ENCODE data around the gene ABHD17A. TPM values are rescaled to one million over a fixed set of nuclear protein-coding genes. Genes with fewer than 3 reads are reported as not detected.

ABHD17A gene
- total RNA-seq, 1 donor from 2014 or later: 20.2 TPM

GRCh38 chr19:1862068-1862423 lies 23.2 kb downstream of the ABHD17A start:
- Histone ChIP-seq H3K9me3 (ENCODE audit: low read depth) (no peaks in the 10 kb centered on the region), H2AFZ (replicated peaks) (no peak overlapping the region), H3K4me2 (peak overlapping the region; percentile 76), H3K9ac (no peak overlapping the region), H3K79me2 (ENCODE audit: low read depth) (peaks cover 52% of the 10 kb centered on the region), H3K27ac (no peak overlapping the region), H3K27me3 (peaks cover 49% of the 10 kb centered on the region), H3K4me3 (peak overlapping the region; percentile 68), H4K20me1 (ENCODE audit: low read depth) (peaks cover 55% of the 10 kb centered on the region), H3F3A (ENCODE audit: low read depth) (peaks cover 37% of the 10 kb centered on the region), H3K36me3 (no peaks in the 10 kb centered on the region), H3K4me1 (peaks cover 48% of the 10 kb centered on the region)
- no peak for TF ChIP-seq CTCF (IDR thresholded peaks at IDR 0.05)
- peak; percentile 80 for TF ChIP-seq EZH2 (IDR thresholded peaks at IDR 0.05)
- TF ChIP-seq EZH2phosphoT487 (IDR thresholded peaks at IDR 0.05): peak; percentile 70
- no peak overlapping the region for H3K27ac Mint-ChIP-seq
- no peaks in the 10 kb centered on the region for H3K9me3 Mint-ChIP-seq
- peak overlapping the region; percentile 90 for H3K4me3 Mint-ChIP-seq
- H3K27me3 Mint-ChIP-seq (ENCODE audit: insufficient read depth, low read depth): peaks cover 12% of the 10 kb centered on the region
- DNase-seq (ENCODE audit: low spot score): peak; percentile 46
- H3K36me3 Mint-ChIP-seq: no peaks in the 10 kb centered on the region
- H3K4me1 Mint-ChIP-seq: peaks cover 33% of the 10 kb centered on the region

GRCh38 chr19:1861599-1862031 lies 23.7 kb downstream of the ABHD17A start:
- Histone ChIP-seq H3K9me3 (ENCODE audit: low read depth) (no peaks in the 10 kb centered on the region), H3K4me2 (peak overlapping the region; percentile 76), H3K9ac (no peak overlapping the region), H2AFZ (replicated peaks) (no peak overlapping the region), H3K27me3 (peaks cover 53% of the 10 kb centered on the region), H4K20me1 (ENCODE audit: low read depth) (peaks cover 59% of the 10 kb centered on the region), H3K36me3 (no peaks in the 10 kb centered on the region), H3K27ac (no peak overlapping the region), H3K4me1 (peaks cover 51% of the 10 kb centered on the region), H3K4me3 (peak overlapping the region; percentile 68), H3F3A (ENCODE audit: low read depth) (peaks cover 37% of the 10 kb centered on the region), H3K79me2 (ENCODE audit: low read depth) (peaks cover 56% of the 10 kb centered on the region)
- Mint-ChIP-seq H3K36me3 (no peaks in the 10 kb centered on the region), H3K9me3 (no peaks in the 10 kb centered on the region), H3K27ac (no peak overlapping the region), H3K4me3 (peak overlapping the region; percentile 90), H3K4me1 (peaks cover 33% of the 10 kb centered on the region), H3K27me3 (ENCODE audit: insufficient read depth, low read depth) (peaks cover 12% of the 10 kb centered on the region)
- TF ChIP-seq CTCF (IDR thresholded peaks at IDR 0.05) (no peak), EZH2 (IDR thresholded peaks at IDR 0.05) (peak; percentile 76), EZH2phosphoT487 (IDR thresholded peaks at IDR 0.05) (peak; percentile 77)
- no peak for DNase-seq (ENCODE audit: low spot score)

- TF ChIP-seq CTCF (IDR thresholded peaks at IDR 0.05) (no peak), EZH2 (IDR thresholded peaks at IDR 0.05) (peak; percentile 2)
- no peak overlapping the region for H3K9ac ChIP-seq
- no peaks in the 10 kb centered on the region for H3K36me3 Mint-ChIP-seq
- no peaks in the 10 kb centered on the region for H3K9me3 ChIP-seq (ENCODE audit: low read depth)
- peaks cover 55% of the 10 kb centered on the region for H3K27me3 ChIP-seq
- no peaks in the 10 kb centered on the region for H3K9me3 Mint-ChIP-seq
- no peak for DNase-seq (ENCODE audit: low spot score)
- peaks cover 12% of the 10 kb centered on the region for H3K27me3 Mint-ChIP-seq (ENCODE audit: insufficient read depth, low read depth)
- peaks cover 43% of the 10 kb centered on the region for H3F3A ChIP-seq (ENCODE audit: low read depth)
- H3K4me3 Mint-ChIP-seq: peak overlapping the region; percentile 90
- no peak overlapping the region for H2AFZ ChIP-seq (replicated peaks)
- H3K36me3 ChIP-seq: no peaks in the 10 kb centered on the region
- peaks cover 57% of the 10 kb centered on the region for H3K4me1 ChIP-seq
- H3K27ac ChIP-seq: no peak overlapping the region
- peak overlapping the region; percentile 76 for H3K4me2 ChIP-seq
- no peak overlapping the region for H3K27ac Mint-ChIP-seq
- peak overlapping the region; percentile 68 for H3K4me3 ChIP-seq
- H3K79me2 ChIP-seq (ENCODE audit: low read depth): peaks cover 62% of the 10 kb centered on the region
- H3K4me1 Mint-ChIP-seq: peaks cover 38% of the 10 kb centered on the region
- H4K20me1 ChIP-seq (ENCODE audit: low read depth): peaks cover 65% of the 10 kb centered on the region
These were observed 24.3 kb downstream of the ABHD17A start for GRCh38 chr19:1860821-1861598.

All from neural progenitor cell (in vitro differentiated cells).